T-cell (primary cell): ENCODE results near the gene TJP3. TPM values are rescaled to one million over a fixed set of nuclear protein-coding genes. Genes with fewer than 3 reads are reported as not detected.
"Not testable (repeated sequence)": the region's sequence is repeated elsewhere in the genome, so short reads cannot be mapped to it uniquely, and the experiment has no call there.

Experiments
- ATAC-seq, 4 experiments: fragments of 200-7000 bp in 3 of 4; fragments of 150-1000 bp in 1 of 4; cut with Tn5 transposase; replicated peaks in 1 of 4; 1 replicate in 3 of 4; 2 replicates in 1 of 4; pipeline ENCODE4 v1.10.0; 2021; ENCODE audit warnings: moderate library complexity in 3 of 4, mild to moderate bottlenecking in 2 of 4, moderate number of reproducible peaks in 1 of 4
- CTCF ChIA-PET, 2 donors: fragments of 300-600 bp; sonication (Branson Sonifier 250); formaldehyde crosslinking; loops; one replicate each; lab custom pipeline; 2022; ENCODE audit warnings: antibody characterized with exemption in 2 of 2; lab: Charles Lee
- POLR2A ChIA-PET, 2 donors: fragments of 300-600 bp; sonication (Branson Sonifier 250); formaldehyde crosslinking; loops; one replicate each; lab custom pipeline; 2022; ENCODE audit warnings: antibody characterized with exemption in 2 of 2; lab: Charles Lee
- DNase-seq, 35 experiments: peaks; one replicate each; pipeline versions ENCODE4 v3.0.0 to v3.0.0-alpha.2; 2013 to 2023
- H3K27ac ChIP-seq: one replicate; pipeline ENCODE4 v1.5.1; 2013; ENCODE audit warnings: low read length
- H3K27me3 ChIP-seq, 2 experiments: replicated peaks in 1 of 2; 1 replicate in 1 of 2; 2 replicates in 1 of 2; pipeline versions ENCODE4 v1.6.1 to v1.7.0; 2013; ENCODE audit warnings: low read length in 1 of 2, mixed read lengths in 1 of 2; ENCODE audit not compliant: control insufficient read depth in 2 of 2, insufficient read depth in 2 of 2; ENCODE audit errors: extremely low read depth in 1 of 2
- H3K36me3 ChIP-seq, 2 donors: 1 replicate in 1 of 2; 2 replicates in 1 of 2; pipeline versions ENCODE4 v1.6.1 to v1.7.0; 2013; ENCODE audit warnings: low read length in 1 of 2; ENCODE audit not compliant: control insufficient read depth in 2 of 2, insufficient read depth in 1 of 2; ENCODE audit errors: extremely low read depth in 1 of 2
- H3K4me1 ChIP-seq, 2 experiments: 1 replicate in 1 of 2; 2 replicates in 1 of 2; pipeline versions ENCODE4 v1.6.1 to v1.7.0; 2013; ENCODE audit warnings: low read length in 2 of 2, mixed read lengths in 1 of 2; ENCODE audit not compliant: insufficient read depth in 2 of 2, control insufficient read depth in 1 of 2; ENCODE audit errors: extremely low read depth in 1 of 2
- H3K4me3 ChIP-seq, 2 donors: 1 replicate in 1 of 2; 2 replicates in 1 of 2; pipeline versions ENCODE4 v1.5.1 to v1.7.0; 2013; ENCODE audit warnings: mild to moderate bottlenecking in 2 of 2, low read length in 1 of 2, moderate library complexity in 1 of 2; ENCODE audit not compliant: control insufficient read depth in 1 of 2; ENCODE audit errors: extremely low read depth in 1 of 2
- H3K9me3 ChIP-seq: 2 replicates; pipeline ENCODE4 v1.7.0; 2013
- H3K27ac Mint-ChIP-seq, 2 donors: one replicate each; pipeline ENCODE4 v1.8.0; 2020 to 2021; ENCODE audit warnings: mild to moderate bottlenecking in 2 of 2, mixed read lengths in 2 of 2
- H3K27me3 Mint-ChIP-seq, 2 donors: one replicate each; pipeline ENCODE4 v1.8.0; 2021 to 2022; ENCODE audit warnings: mixed read lengths in 2 of 2
- H3K36me3 Mint-ChIP-seq: one replicate; pipeline ENCODE4 v1.8.0; 2021; ENCODE audit warnings: mixed read lengths
- H3K4me1 Mint-ChIP-seq, 3 donors: one replicate each; pipeline ENCODE4 v1.8.0; 2020 to 2022; ENCODE audit warnings: mixed read lengths in 3 of 3, mild to moderate bottlenecking in 1 of 3
- H3K4me3 Mint-ChIP-seq, 3 donors: one replicate each; pipeline ENCODE4 v1.8.0; 2020 to 2022; ENCODE audit warnings: mild to moderate bottlenecking in 3 of 3, mixed read lengths in 3 of 3, moderate library complexity in 3 of 3
- H3K9me3 Mint-ChIP-seq, 3 donors: one replicate each; pipeline ENCODE4 v1.8.0; 2020 to 2022; ENCODE audit warnings: mixed read lengths in 3 of 3
- WGBS: methylation state at CpG from one replicate; pipeline ENCODE4 v1.1.5; 2013; ENCODE audit warnings: missing lambda C conversion rate; ENCODE audit not compliant: insufficient coverage; 5-methylcytosine and 5-hydroxymethylcytosine counted together
- total RNA-seq, 35 experiments: library from RNA in 6 of 35; stranded (reverse) in 6 of 35; fragments of 120-200 nt in 1 of 35; gene quantifications; one replicate each; pipeline versions ENCODE4 v1.2.1 to v1.2.4 and lab custom pipeline; 2013 to 2026

Gene TJP3
- total RNA-seq, 5 donors from 2014 or later (not counting 1 experiment from before 2014, with no cell fraction given): 12.6 to 28.9 (median 19.4) TPM

GRCh38 chr19:3765121-3765520, 56.9 kb downstream of the TJP3 start:
- Histone ChIP-seq H3K36me3 (peaks cover 8 to 42% of the 10 kb centered on the region in 2 donors), H3K27ac (no peak overlapping the region), H3K4me3 (no peak overlapping the region), H3K27me3 (no peaks in the 10 kb centered on the region), H3K4me1 (peaks cover 7 to 48% of the 10 kb centered on the region in 2 experiments), H3K9me3 (no peaks in the 10 kb centered on the region)
- ATAC-seq (no peak), DNase-seq (no peak)
- ChIA-PET POLR2A (no interaction called here), CTCF (no interaction called here)
- Mint-ChIP-seq H3K36me3 (peaks cover 12% of the 10 kb centered on the region), H3K27ac (no peak overlapping the region), H3K27me3 (no peaks in the 10 kb centered on the region), H3K4me3 (no peak overlapping the region), H3K9me3 (no peaks in the 10 kb centered on the region), H3K4me1 (peaks cover 34 to 40% (median 40%) of the 10 kb centered on the region in 3 donors)
- 76% methylated on average over 2 of the region's 12 CpGs for WGBS

- WGBS: no CpG with 5 or more reads among the region's 5 CpGs
- Histone ChIP-seq H3K36me3 (peaks cover 12 to 42% of the 10 kb centered on the region in 2 donors), H3K4me1 (peaks cover 6 to 41% of the 10 kb centered on the region in 2 experiments)
- H3K27ac ChIP-seq, POLR2A ChIA-PET, ATAC-seq, DNase-seq, H3K4me3 ChIP-seq, H3K27ac Mint-ChIP-seq, H3K9me3 ChIP-seq, H3K27me3 ChIP-seq, H3K9me3 Mint-ChIP-seq, H3K27me3 Mint-ChIP-seq: not testable (repeated sequence)
- Mint-ChIP-seq H3K36me3 (peaks cover 12% of the 10 kb centered on the region), H3K4me1 (peaks cover 29 to 36% (median 34%) of the 10 kb centered on the region in 3 donors), H3K4me3 (peak overlapping the region in 1 of 3 donors; percentile 40)
- CTCF ChIA-PET: interaction anchor here in 1 of 2 donors (0.7 kb wide), 1 partner anchor 471 kb away, joined by 3 read pairs; no protein-coding TSS in a partner anchor
Measured at GRCh38 chr19:3765757-3766156, 57.6 kb downstream of the TJP3 start.

- H3K4me3 Mint-ChIP-seq: peak overlapping the region in 1 of 3 donors; percentile 40
- H3K36me3 ChIP-seq: peaks cover 12 to 42% of the 10 kb centered on the region in 2 donors
- H3K36me3 Mint-ChIP-seq: peaks cover 16% of the 10 kb centered on the region
- H3K4me1 Mint-ChIP-seq: peaks cover 24 to 28% (median 27%) of the 10 kb centered on the region in 3 donors
- H3K27ac Mint-ChIP-seq: peak overlapping the region in 1 of 2 donors; percentile 84
- H3K4me3 ChIP-seq: no peak overlapping the region
- no peaks in the 10 kb centered on the region for H3K9me3 Mint-ChIP-seq
- peaks cover 6 to 34% of the 10 kb centered on the region in 2 experiments for H3K4me1 ChIP-seq
- POLR2A ChIA-PET: no interaction called here
- no peaks in the 10 kb centered on the region for H3K27me3 Mint-ChIP-seq
- H3K9me3 ChIP-seq: no peaks in the 10 kb centered on the region
- ATAC-seq: no peak
- 40% methylated on average over 7 of the region's 7 CpGs for WGBS
- DNase-seq: no peak
- CTCF ChIA-PET: interaction anchor here in 1 of 2 donors (0.7 kb wide), 1 partner anchor 472 kb away, joined by 3 read pairs; no protein-coding TSS in a partner anchor
- H3K27ac ChIP-seq: no peak overlapping the region
- no peaks in the 10 kb centered on the region for H3K27me3 ChIP-seq
Measured at GRCh38 chr19:3766520-3766919, 58.3 kb downstream of the TJP3 start.

GRCh38 chr19:3767050-3767449, 58.9 kb downstream of the TJP3 start:
- Histone ChIP-seq H3K4me3 (no peak overlapping the region), H3K9me3 (no peaks in the 10 kb centered on the region), H3K4me1 (peaks cover 4 to 29% of the 10 kb centered on the region in 2 experiments), H3K36me3 (peaks cover 12 to 42% of the 10 kb centered on the region in 2 donors), H3K27me3 (no peaks in the 10 kb centered on the region), H3K27ac (no peak overlapping the region)
- ATAC-seq: no peak
- Mint-ChIP-seq H3K27ac (no peak overlapping the region), H3K9me3 (no peaks in the 10 kb centered on the region), H3K4me1 (peaks cover 19 to 23% (median 22%) of the 10 kb centered on the region in 3 donors), H3K36me3 (peaks cover 16% of the 10 kb centered on the region), H3K27me3 (no peaks in the 10 kb centered on the region), H3K4me3 (no peak overlapping the region)
- CTCF ChIA-PET: no interaction called here
- WGBS: 92% methylated on average over 23 of the region's 23 CpGs
- DNase-seq: no peak
- POLR2A ChIA-PET: interaction anchor here in 1 of 2 donors (0.6 kb wide), 1 partner anchor 56 kb away, joined by 3 read pairs; no protein-coding TSS in a partner anchor

GRCh38 chr19:3768015-3768747, 60.0 kb downstream of the TJP3 start:
- H3K27me3 ChIP-seq: no peaks in the 10 kb centered on the region
- H3K27me3 Mint-ChIP-seq: no peaks in the 10 kb centered on the region
- H3K4me1 ChIP-seq: peaks cover 2 to 25% of the 10 kb centered on the region in 2 experiments
- ChIA-PET POLR2A (no interaction called here), CTCF (no interaction called here)
- no peak overlapping the region for H3K27ac ChIP-seq
- H3K4me3 ChIP-seq: no peak overlapping the region
- no peak overlapping the region for H3K4me3 Mint-ChIP-seq
- H3K27ac Mint-ChIP-seq: no peak overlapping the region
- no peaks in the 10 kb centered on the region for H3K9me3 Mint-ChIP-seq
- no peak for ATAC-seq
- WGBS: 94% methylated on average over 5 of the region's 25 CpGs
- peaks cover 12 to 42% of the 10 kb centered on the region in 2 donors for H3K36me3 ChIP-seq
- H3K4me1 Mint-ChIP-seq: peaks cover 11 to 14% (median 12%) of the 10 kb centered on the region in 3 donors
- DNase-seq: no peak
- H3K9me3 ChIP-seq: no peaks in the 10 kb centered on the region
- H3K36me3 Mint-ChIP-seq: peaks cover 16% of the 10 kb centered on the region

GRCh38 chr19:3768748-3769099, 60.5 kb downstream of the TJP3 start:
- Histone ChIP-seq H3K9me3 (no peaks in the 10 kb centered on the region), H3K36me3 (peaks cover 12 to 42% of the 10 kb centered on the region in 2 donors), H3K4me1 (peaks cover 0 to 21% of the 10 kb centered on the region in 2 experiments), H3K27me3 (no peaks in the 10 kb centered on the region), H3K27ac (no peak overlapping the region), H3K4me3 (no peak overlapping the region)
- Mint-ChIP-seq H3K27ac (peak overlapping the region in 1 of 2 donors; percentile 76), H3K36me3 (peaks cover 16% of the 10 kb centered on the region), H3K27me3 (no peaks in the 10 kb centered on the region), H3K4me1 (peaks cover 9 to 12% (median 10%) of the 10 kb centered on the region in 3 donors), H3K4me3 (no peak overlapping the region), H3K9me3 (no peaks in the 10 kb centered on the region)
- POLR2A ChIA-PET: interaction anchor here in 1 of 2 donors (0.6 kb wide), 1 partner anchor 164 kb away, joined by 3 read pairs; no protein-coding TSS in a partner anchor
- CTCF ChIA-PET: no interaction called here
- DNase-seq (no peak), ATAC-seq (no peak)
- WGBS: 78% methylated on average over 4 of the region's 7 CpGs
